CD14-positive monocyte (primary cell): Measurements from ENCODE around the gene BPIFB1. TPM values are rescaled to one million over a fixed set of nuclear protein-coding genes. Genes with fewer than 3 reads are reported as not detected.

Experiments
- DNase-seq, 3 donors: peaks; one replicate each; pipeline ENCODE4 v3.0.0-alpha.2; 2011 to 2022
- H2AFZ ChIP-seq: 2 replicates; pipeline ENCODE4 v1.6.0; 2012; ENCODE audit warnings: mild to moderate bottlenecking, low read depth, low read length, inconsistent platforms; ENCODE audit not compliant: insufficient read depth, poor library complexity, severe bottlenecking
- H3K27ac ChIP-seq, 2 donors: 1 replicate in 1 of 2; 2 replicates in 1 of 2; pipeline ENCODE4 v1.5.1; 2012 to 2013; ENCODE audit warnings: low read length in 2 of 2, control low read depth in 1 of 2, inconsistent platforms in 1 of 2, low read depth in 1 of 2, mild to moderate bottlenecking in 1 of 2
- H3K27me3 ChIP-seq, 2 donors: one replicate each; pipeline versions ENCODE4 v1.6.0 to v1.6.1; 2011 to 2013; ENCODE audit warnings: low read length in 2 of 2; ENCODE audit not compliant: control insufficient read depth in 2 of 2, insufficient read depth in 2 of 2
- H3K36me3 ChIP-seq, 2 donors: replicated peaks in 1 of 2; 1 replicate in 1 of 2; 2 replicates in 1 of 2; pipeline versions ENCODE4 v1.5.1 to v1.6.1; 2012 to 2013; ENCODE audit warnings: low read length in 2 of 2, control low read depth in 1 of 2, inconsistent platforms in 1 of 2, mild to moderate bottlenecking in 1 of 2; ENCODE audit not compliant: insufficient read depth in 2 of 2, control insufficient read depth in 1 of 2
- H3K4me1 ChIP-seq, 2 donors: 1 replicate in 1 of 2; 2 replicates in 1 of 2; pipeline versions ENCODE4 v1.5.1 to v1.6.1; 2012 to 2013; ENCODE audit warnings: low read length in 2 of 2, control low read depth in 1 of 2, inconsistent platforms in 1 of 2, mild to moderate bottlenecking in 1 of 2, moderate library complexity in 1 of 2; ENCODE audit not compliant: insufficient read depth in 2 of 2, control insufficient read depth in 1 of 2
- H3K4me2 ChIP-seq: replicated peaks from 2 replicates; pipeline ENCODE3; 2012; ENCODE audit warnings: low read length, moderate library complexity, mild to moderate bottlenecking; ENCODE audit not compliant: poor library complexity, severe bottlenecking; ENCODE audit errors: extremely low read depth
- H3K4me3 ChIP-seq, 3 experiments: fragments of 200-600 bp in 1 of 3; sonication (generic) in 1 of 3; replicated peaks in 1 of 3; 1 replicate in 2 of 3; 2 replicates in 1 of 3; pipeline ENCODE4 v1.5.1; 2011 to 2013; ENCODE audit warnings: low read length in 3 of 3, mild to moderate bottlenecking in 3 of 3, control low read depth in 2 of 3, low read depth in 2 of 3, inconsistent platforms in 1 of 3, moderate library complexity in 1 of 3
- H3K79me2 ChIP-seq: 2 replicates; pipeline ENCODE4 v1.6.0; 2012; ENCODE audit warnings: mild to moderate bottlenecking, control low read depth, inconsistent platforms, low read length, moderate library complexity; ENCODE audit not compliant: insufficient read depth
- H3K9ac ChIP-seq: 2 replicates; pipeline ENCODE4 v1.6.0; 2017; ENCODE audit warnings: low read length, mild to moderate bottlenecking; ENCODE audit not compliant: insufficient read depth, poor library complexity, severe bottlenecking
- H3K9me3 ChIP-seq, 2 donors: replicated peaks in 1 of 2; 1 replicate in 1 of 2; 2 replicates in 1 of 2; pipeline versions ENCODE4 v1.5.1 to v1.6.1; 2012 to 2013; ENCODE audit warnings: low read length in 2 of 2, control low read depth in 1 of 2; ENCODE audit not compliant: control insufficient read depth in 1 of 2, insufficient read depth in 1 of 2
- H4K20me1 ChIP-seq: 2 replicates; pipeline ENCODE4 v1.6.0; 2012; ENCODE audit warnings: mild to moderate bottlenecking, low read length, control low read depth, moderate library complexity; ENCODE audit not compliant: insufficient read depth
- H3K27ac Mint-ChIP-seq, 7 donors: one replicate each; pipeline ENCODE4 v1.8.0; 2020; ENCODE audit warnings: mild to moderate bottlenecking in 7 of 7, mixed read lengths in 7 of 7, moderate library complexity in 6 of 7, inconsistent platforms in 2 of 7
- H3K27me3 Mint-ChIP-seq, 3 donors: one replicate each; pipeline ENCODE4 v1.8.0; 2021 to 2022; ENCODE audit warnings: low read depth in 3 of 3, mild to moderate bottlenecking in 3 of 3, mixed read lengths in 3 of 3, moderate library complexity in 3 of 3, inconsistent platforms in 1 of 3
- H3K36me3 Mint-ChIP-seq, 2 donors: one replicate each; pipeline ENCODE4 v1.8.0; 2020; ENCODE audit warnings: mixed read lengths in 2 of 2, inconsistent platforms in 1 of 2, mild to moderate bottlenecking in 1 of 2
- H3K4me1 Mint-ChIP-seq: one replicate; pipeline ENCODE4 v1.8.0; 2020; ENCODE audit warnings: mild to moderate bottlenecking, mixed read lengths
- H3K4me3 Mint-ChIP-seq, 2 donors: one replicate each; pipeline ENCODE4 v1.8.0; 2020; ENCODE audit warnings: mild to moderate bottlenecking in 2 of 2, mixed read lengths in 2 of 2, moderate library complexity in 1 of 2
- H3K9me3 Mint-ChIP-seq, 7 donors: one replicate each; pipeline ENCODE4 v1.8.0; 2020 to 2022; ENCODE audit warnings: mixed read lengths in 7 of 7, mild to moderate bottlenecking in 6 of 7, moderate library complexity in 6 of 7, inconsistent platforms in 2 of 7
- CTCF ChIP-seq: fragments of 200-600 bp; IDR thresholded peaks from one replicate; pipeline ENCODE4 v1.8.0; 2022; ENCODE audit warnings: antibody characterized with exemption, mild to moderate bottlenecking
- WGBS: methylation state at CpG from one replicate; pipeline ENCODE4 v1.1.5; 2013; ENCODE audit warnings: missing lambda C conversion rate; ENCODE audit not compliant: insufficient coverage; 5-methylcytosine and 5-hydroxymethylcytosine counted together
- intact Hi-C, 2 donors: fragments of 100-400 bp; cut with micrococcal nuclease; formaldehyde crosslinking; loops; one replicate each; pipeline versions ENCODE4 v1.15.0 to v1.15.1; 2023
- polyA plus RNA-seq, 3 donors: library from polyadenylated mRNA; depleted of rRNA in 1 of 3; unstranded in 2 of 3; stranded (reverse) in 1 of 3; fragments of 300-500 nt in 2 of 3; fragments of >200 nt in 1 of 3; fragmentation: Illumina TruSeq in 2 of 3; gene quantifications; 1 replicate in 2 of 3; 2 replicates in 1 of 3; pipeline ENCODE4 v1.2.3, GENCODE V29; 2012 to 2021

BPIFB1 gene
- polyA plus RNA-seq, 3 donors: not detected

GRCh38 chr20:33235696-33236095 lies 47.3 kb upstream of the BPIFB1 start, which contains the start of gene BPIFA1:
TSS of gene BPIFA1 (plus strand) at chr20:33235996. CDS start at chr20:33237712, 1,716 bp downstream.
- Histone ChIP-seq H3K9ac (no peak within 1 kb of the TSS), H4K20me1 (no peaks in the 10 kb centered on the region), H3K4me3 (no peak within 1 kb of the TSS), H3K4me1 (no peaks in the 10 kb centered on the region), H3K4me2 (no peak within 1 kb of the TSS), H3K79me2 (no peaks in the 10 kb centered on the region), H3K9me3 (no peaks in the 10 kb centered on the region), H2AFZ (no peak within 1 kb of the TSS), H3K27ac (no peak within 1 kb of the TSS), H3K36me3 (no peaks in the 10 kb centered on the region), H3K27me3 (peaks cover 0 to 2% of the 10 kb centered on the region in 2 donors)
- WGBS: 100% methylated on average over 3 of the region's 5 CpGs
- H3K27me3 Mint-ChIP-seq: peaks cover 4 to 21% (median 7%) of the 10 kb centered on the region in 3 donors
- H3K36me3 Mint-ChIP-seq: no peaks in the 10 kb centered on the region
- no peak within 1 kb of the TSS for H3K4me3 Mint-ChIP-seq
- DNase-seq: no peak
- peaks cover 2% of the 10 kb centered on the region for H3K4me1 Mint-ChIP-seq
- H3K9me3 Mint-ChIP-seq: peaks cover 0 to 2% (median 0%) of the 10 kb centered on the region in 7 donors
- H3K27ac Mint-ChIP-seq: no peak within 1 kb of the TSS
- TF ChIP-seq CTCF: no peak
- intact Hi-C loops: no loop called here

- TF ChIP-seq CTCF: no peak
- Histone ChIP-seq H3K9me3 (no peaks in the 10 kb centered on the region), H3K27me3 (peaks cover 0 to 2% of the 10 kb centered on the region in 2 donors), H3K4me1 (no peaks in the 10 kb centered on the region), H3K9ac (no peak overlapping the region), H3K4me2 (no peak overlapping the region), H3K27ac (no peak overlapping the region), H3K4me3 (no peak overlapping the region), H3K36me3 (no peaks in the 10 kb centered on the region), H3K79me2 (no peaks in the 10 kb centered on the region), H4K20me1 (no peaks in the 10 kb centered on the region), H2AFZ (no peak overlapping the region)
- Mint-ChIP-seq H3K9me3 (peaks cover 0 to 2% (median 0%) of the 10 kb centered on the region in 7 donors), H3K4me1 (peaks cover 2% of the 10 kb centered on the region), H3K4me3 (no peak overlapping the region), H3K27ac (no peak overlapping the region), H3K27me3 (peaks cover 4 to 19% (median 7%) of the 10 kb centered on the region in 3 donors), H3K36me3 (no peaks in the 10 kb centered on the region)
- WGBS: no CpG with 5 or more reads among the region's 1 CpG
- DNase-seq: no peak
- intact Hi-C loops: no loop called here
Measured at GRCh38 chr20:33236351-33236750, 46.7 kb upstream of the BPIFB1 start.
